Kidney (tissue), 14 donors: ENCODE measurements around the gene TMCO4. TPM values are rescaled to one million over a fixed set of nuclear protein-coding genes. Genes with fewer than 3 reads are reported as not detected.

Experiments
- DNase-seq, 5 donors: peaks; one replicate each; pipeline ENCODE4 v3.0.0-alpha.2; 2013 to 2020
- FAIRE-seq: peaks from 2 replicates; lab custom pipeline; 2012; peaks lifted over from hg19 to GRCh38; lab: Jason Lieb, UNC
- H3K27ac ChIP-seq, 2 donors: one replicate each; pipeline ENCODE4 v1.7.0; 2013; ENCODE audit warnings: low read depth in 2 of 2, low read length in 2 of 2, inconsistent platforms in 1 of 2
- H3K27me3 ChIP-seq: one replicate; pipeline ENCODE4 v1.7.1; 2013; ENCODE audit warnings: low read length, inconsistent platforms; ENCODE audit not compliant: control insufficient read depth, insufficient read depth
- H3K36me3 ChIP-seq, 3 donors: one replicate each; pipeline versions ENCODE4 v1.7.0 to v1.7.1; 2013; ENCODE audit warnings: low read length in 3 of 3, control low read depth in 1 of 3, inconsistent platforms in 1 of 3; ENCODE audit not compliant: insufficient read depth in 3 of 3, control insufficient read depth in 2 of 3
- H3K4me1 ChIP-seq, 3 donors: one replicate each; pipeline versions ENCODE4 v1.7.0 to v1.7.1; 2013; ENCODE audit warnings: low read length in 3 of 3, inconsistent platforms in 1 of 3, low read depth in 1 of 3; ENCODE audit not compliant: control insufficient read depth in 2 of 3, insufficient read depth in 2 of 3
- H3K4me3 ChIP-seq, 3 donors: one replicate each; pipeline versions ENCODE4 v1.7.0 to v1.8.1; 2013; ENCODE audit warnings: low read length in 3 of 3, control low read depth in 1 of 3, inconsistent platforms in 1 of 3
- H3K9ac ChIP-seq, 3 donors: one replicate each; pipeline versions ENCODE4 v1.7.0 to v1.7.1; 2013; ENCODE audit warnings: low read length in 3 of 3, control low read depth in 1 of 3, inconsistent platforms in 1 of 3
- H3K9me3 ChIP-seq, 3 donors: one replicate each; pipeline versions ENCODE4 v1.7.0 to v1.7.1; 2013; ENCODE audit warnings: low read length in 3 of 3, control low read depth in 1 of 3, inconsistent platforms in 1 of 3; ENCODE audit not compliant: control insufficient read depth in 2 of 3, insufficient read depth in 1 of 3
- intact Hi-C: fragments of 100-400 bp; cut with DNase I; formaldehyde crosslinking; loops from one replicate; pipeline ENCODE4 v1.11.1; 2022
- polyA plus RNA-seq: library from polyadenylated mRNA; stranded (reverse); fragments of 350-450 nt; fragmentation: Illumina TruSeq; extraction: RNeasy Lipid Tissue Mini Kit (QIAGEN cat#74804); gene quantifications from one replicate; pipeline ENCODE4 v1.2.3, GENCODE V29; 2014; ENCODE audit warnings: low read depth, low replicate concordance; ENCODE audit not compliant: insufficient read depth
- total RNA-seq: library from RNA; stranded (reverse); fragmentation: NEBNext Ultra II Directional; extraction: Animal tissue kit (Norgen Biotek cat#: 25700); gene quantifications from one replicate; pipeline ENCODE4 v1.2.1, GENCODE V29; 2021
- TF ChIP-seq, protein P1 (sequence below): IDR thresholded peaks from 3 replicates; pipeline ENCODE4 v1.5.1; 2012; ENCODE audit warnings: mild to moderate bottlenecking, moderate library complexity, borderline replicate concordance; ENCODE audit not compliant: insufficient read depth; ENCODE audit errors: extremely low read depth
- donor health status: control.
- donor health status: control.
- donor health status: control.
- donor health status: control.
- donor health status: control.
- donor health status: DM: yes; HTN: yes; CAD: no.
- donor health status: Normal renal cell carcinoma (clear cell type).

Gene TMCO4
- total and polyA plus RNA-seq, 2 donors from 2014 or later, result 35.0 to 36.5 TPM

- H3K36me3 ChIP-seq, result no peaks in the 10 kb centered on the region
- H3K9me3 ChIP-seq, result no peaks in the 10 kb centered on the region
- no peak overlapping the region for H3K4me3 ChIP-seq
- H3K4me1 ChIP-seq, result no peaks in the 10 kb centered on the region
- TF ChIP-seq, protein P1, sequence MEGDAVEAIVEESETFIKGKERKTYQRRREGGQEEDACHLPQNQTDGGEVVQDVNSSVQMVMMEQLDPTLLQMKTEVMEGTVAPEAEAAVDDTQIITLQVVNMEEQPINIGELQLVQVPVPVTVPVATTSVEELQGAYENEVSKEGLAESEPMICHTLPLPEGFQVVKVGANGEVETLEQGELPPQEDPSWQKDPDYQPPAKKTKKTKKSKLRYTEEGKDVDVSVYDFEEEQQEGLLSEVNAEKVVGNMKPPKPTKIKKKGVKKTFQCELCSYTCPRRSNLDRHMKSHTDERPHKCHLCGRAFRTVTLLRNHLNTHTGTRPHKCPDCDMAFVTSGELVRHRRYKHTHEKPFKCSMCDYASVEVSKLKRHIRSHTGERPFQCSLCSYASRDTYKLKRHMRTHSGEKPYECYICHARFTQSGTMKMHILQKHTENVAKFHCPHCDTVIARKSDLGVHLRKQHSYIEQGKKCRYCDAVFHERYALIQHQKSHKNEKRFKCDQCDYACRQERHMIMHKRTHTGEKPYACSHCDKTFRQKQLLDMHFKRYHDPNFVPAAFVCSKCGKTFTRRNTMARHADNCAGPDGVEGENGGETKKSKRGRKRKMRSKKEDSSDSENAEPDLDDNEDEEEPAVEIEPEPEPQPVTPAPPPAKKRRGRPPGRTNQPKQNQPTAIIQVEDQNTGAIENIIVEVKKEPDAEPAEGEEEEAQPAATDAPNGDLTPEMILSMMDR, result no peak
- intact Hi-C loops, result loop anchor here (10.0 kb wide), 1 partner anchor 263 kb away; no protein-coding TSS in a partner anchor
- H3K27ac ChIP-seq, result no peak overlapping the region
- FAIRE-seq (no peak), DNase-seq (no peak)
- no peaks in the 10 kb centered on the region for H3K27me3 ChIP-seq
- no peak overlapping the region for H3K9ac ChIP-seq
These were observed 141.5 kb downstream of the TMCO4 start for GRCh38 chr1:19658186-19658585.

- Histone ChIP-seq H3K9me3 (no peaks in the 10 kb centered on the region), H3K27ac (no peak overlapping the region), H3K4me3 (no peak overlapping the region), H3K4me1 (no peaks in the 10 kb centered on the region), H3K9ac (no peak overlapping the region), H3K27me3 (no peaks in the 10 kb centered on the region), H3K36me3 (no peaks in the 10 kb centered on the region)
- intact Hi-C loops, result loop anchor here (10.0 kb wide), 1 partner anchor 263 kb away; no protein-coding TSS in a partner anchor
- FAIRE-seq, result no peak
- TF ChIP-seq, protein P1, result no peak
- DNase-seq, result no peak
These were observed 142.2 kb downstream of the TMCO4 start for GRCh38 chr1:19657511-19657910.

- H3K36me3 ChIP-seq, result no peaks in the 10 kb centered on the region
- no peaks in the 10 kb centered on the region for H3K4me1 ChIP-seq
- no peak overlapping the region for H3K27ac ChIP-seq
- H3K9me3 ChIP-seq, result no peaks in the 10 kb centered on the region
- TF ChIP-seq, protein P1, result no peak
- no peak overlapping the region for H3K4me3 ChIP-seq
- FAIRE-seq, result no peak
- DNase-seq, result no peak
- no peak overlapping the region for H3K9ac ChIP-seq
- no peaks in the 10 kb centered on the region for H3K27me3 ChIP-seq
- intact Hi-C loops, result loop anchor here (10.0 kb wide), 1 partner anchor 262 kb away; no protein-coding TSS in a partner anchor
These were observed 142.8 kb downstream of the TMCO4 start for GRCh38 chr1:19656780-19657466.
